IPS-15b (cell line): ENCODE measurements around the gene SLC26A1.

Source experiments
- H3K27me3 ChIP-seq: one replicate; pipeline ENCODE4 v1.6.1; 2013; ENCODE audit warnings: low read length; ENCODE audit not compliant: control insufficient read depth, insufficient read depth
- H3K36me3 ChIP-seq: one replicate; pipeline ENCODE4 v1.6.1; 2013; ENCODE audit warnings: low read length; ENCODE audit not compliant: control insufficient read depth, insufficient read depth
- H3K4me1 ChIP-seq: one replicate; pipeline ENCODE4 v1.6.1; 2013; ENCODE audit warnings: mild to moderate bottlenecking, low read length; ENCODE audit not compliant: control insufficient read depth, insufficient read depth
- H3K4me3 ChIP-seq: one replicate; pipeline ENCODE4 v1.5.1; 2013; ENCODE audit warnings: low read depth, low read length
- H3K9ac ChIP-seq: one replicate; pipeline ENCODE4 v1.6.1; 2013; ENCODE audit warnings: low read depth, mild to moderate bottlenecking, low read length
- H3K9me3 ChIP-seq: one replicate; pipeline ENCODE4 v1.6.1; 2013; ENCODE audit warnings: mild to moderate bottlenecking, low read length; ENCODE audit not compliant: control insufficient read depth, insufficient read depth

The SLC26A1 gene

DNA sequence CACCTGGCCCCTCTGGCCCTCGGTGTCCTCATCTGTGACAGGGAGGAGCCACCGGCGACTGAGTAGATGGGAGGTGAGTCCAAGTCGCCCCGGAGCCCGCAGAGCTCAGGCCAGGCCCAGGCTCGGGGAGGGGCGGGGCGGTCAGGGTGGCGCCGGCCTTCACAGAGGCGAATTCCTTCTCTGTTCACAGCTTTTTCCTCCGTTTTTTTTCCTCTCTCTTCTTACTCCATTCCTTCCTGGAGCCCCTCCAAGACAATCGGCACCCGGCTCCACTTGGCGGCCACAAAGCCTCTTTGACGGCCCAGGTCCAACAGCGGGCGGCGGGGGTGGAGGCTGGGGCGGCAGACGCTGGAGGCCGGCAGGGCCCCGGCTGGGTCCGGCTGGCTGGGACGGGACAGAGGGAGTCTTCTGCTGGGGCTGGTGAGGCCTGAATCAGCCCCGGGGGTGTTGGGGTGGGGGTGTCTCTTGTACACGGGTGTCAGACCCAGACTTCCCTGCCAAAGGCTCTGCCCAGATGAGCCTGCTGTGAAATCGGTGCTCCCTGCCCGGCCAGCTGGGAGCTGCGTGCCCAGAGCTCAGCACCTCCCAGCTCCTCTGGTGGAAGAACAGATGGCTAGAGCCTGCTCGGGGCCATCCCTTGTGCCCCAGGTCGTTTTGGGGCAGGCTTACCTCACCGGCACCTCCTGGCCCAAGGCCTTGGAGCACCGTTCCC, 40.8 kb upstream of the SLC26A1 start:
- no peak overlapping the region for H3K4me3 ChIP-seq
- H3K27me3 ChIP-seq, result no peaks in the 10 kb centered on the region
- H3K36me3 ChIP-seq, result no peaks in the 10 kb centered on the region

DNA sequence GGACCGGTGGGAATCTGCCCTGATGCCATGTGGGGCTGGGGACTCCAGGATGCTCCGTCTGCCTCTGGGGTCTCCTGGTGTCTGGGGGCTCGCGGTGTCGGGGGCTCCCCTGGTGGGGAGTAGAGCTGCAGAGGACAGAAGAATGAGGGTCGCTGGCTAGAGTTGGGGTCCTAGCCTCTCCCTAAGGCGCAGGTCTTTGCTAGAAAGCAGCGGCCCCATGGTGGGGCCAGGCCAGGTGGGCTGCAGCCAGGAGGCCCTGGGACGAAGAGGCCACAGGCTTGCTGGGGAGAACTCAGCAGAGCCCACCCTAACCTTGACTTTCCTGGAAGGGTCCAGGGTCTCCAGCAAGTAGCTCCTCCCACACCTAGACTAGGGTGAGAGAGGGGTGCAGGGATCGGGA, 39.7 kb upstream of the SLC26A1 start:
- Histone ChIP-seq H3K9me3 (no peaks in the 10 kb centered on the region), H3K4me1 (no peaks in the 10 kb centered on the region), H3K36me3 (no peaks in the 10 kb centered on the region), H3K9ac (no peak overlapping the region), H3K27me3 (no peaks in the 10 kb centered on the region), H3K4me3 (no peak overlapping the region)

More for the DNA sequence above, 40.8 kb upstream of the SLC26A1 start:
- Histone ChIP-seq H3K9ac (no peak overlapping the region), H3K4me1 (no peaks in the 10 kb centered on the region), H3K9me3 (no peaks in the 10 kb centered on the region)

DNA sequence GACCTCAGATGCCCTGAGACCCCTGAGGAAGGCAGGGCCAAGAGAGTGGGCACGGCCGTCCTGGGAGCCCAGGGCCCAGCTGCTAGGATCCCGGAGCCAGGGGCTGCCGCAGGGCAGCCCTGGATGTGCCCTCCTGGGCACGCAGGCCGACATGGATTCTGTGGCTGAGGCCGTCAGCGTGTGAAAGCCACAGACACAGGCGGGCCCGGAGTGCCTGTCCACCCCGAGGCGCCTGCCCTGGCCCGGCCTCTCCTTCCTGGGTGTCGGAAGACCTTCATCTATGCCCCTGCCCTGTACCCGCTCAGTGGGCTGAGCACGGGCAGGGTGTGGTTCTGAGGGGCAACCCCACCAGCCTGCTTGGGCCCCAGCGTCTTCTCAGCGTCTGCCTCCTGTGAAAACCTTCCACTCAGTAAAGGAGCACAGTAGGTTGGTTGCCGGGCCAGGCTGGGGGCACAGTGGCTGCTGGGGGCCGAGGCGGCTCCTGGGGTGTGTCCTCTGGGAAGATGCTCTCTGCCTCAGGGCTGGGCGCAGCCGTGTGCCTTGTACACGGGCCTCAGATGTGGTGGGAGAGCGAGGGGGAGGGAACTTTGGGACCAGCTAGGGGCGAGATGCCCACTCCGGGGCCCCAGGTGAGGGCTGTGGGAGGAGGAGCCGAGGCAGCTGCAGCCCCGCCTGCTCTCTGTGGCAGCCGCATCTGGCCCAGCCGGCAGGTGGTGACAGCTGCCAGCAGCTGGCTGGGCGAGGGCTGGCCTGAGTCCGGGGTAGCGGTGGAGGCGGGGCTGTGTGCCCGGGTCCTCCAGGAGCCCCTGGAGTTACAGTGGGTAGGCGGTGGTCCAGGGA, 39.0 kb upstream of the SLC26A1 start:
- no peaks in the 10 kb centered on the region for H3K9me3 ChIP-seq
- H3K36me3 ChIP-seq, result no peaks in the 10 kb centered on the region
- no peak overlapping the region for H3K9ac ChIP-seq
- H3K27me3 ChIP-seq, result no peaks in the 10 kb centered on the region
- no peaks in the 10 kb centered on the region for H3K4me1 ChIP-seq
- no peak overlapping the region for H3K4me3 ChIP-seq

DNA sequence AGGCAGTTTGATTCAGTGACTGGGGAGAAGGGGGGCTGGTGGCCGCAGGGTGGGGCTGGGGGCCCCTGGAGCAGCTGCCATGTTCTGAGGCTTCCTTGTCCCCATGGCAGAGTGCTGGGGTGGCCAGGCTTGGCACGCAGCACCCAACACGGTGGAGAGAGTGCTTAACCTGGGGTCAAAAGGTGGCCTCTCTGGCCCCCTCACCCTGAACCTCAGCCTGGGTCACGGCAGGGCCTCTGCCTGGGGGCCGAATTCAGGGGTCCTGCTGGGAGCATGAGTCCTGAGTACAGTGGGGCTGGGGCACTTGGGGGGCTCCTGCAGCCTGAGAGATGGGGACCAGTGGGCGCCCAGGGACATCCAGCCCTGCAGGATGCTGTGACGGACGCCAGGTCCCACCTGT, 38.1 kb upstream of the SLC26A1 start:
- Histone ChIP-seq H3K4me1 (no peaks in the 10 kb centered on the region), H3K36me3 (no peaks in the 10 kb centered on the region), H3K9ac (no peak overlapping the region), H3K9me3 (no peaks in the 10 kb centered on the region), H3K4me3 (no peak overlapping the region), H3K27me3 (no peaks in the 10 kb centered on the region)

DNA sequence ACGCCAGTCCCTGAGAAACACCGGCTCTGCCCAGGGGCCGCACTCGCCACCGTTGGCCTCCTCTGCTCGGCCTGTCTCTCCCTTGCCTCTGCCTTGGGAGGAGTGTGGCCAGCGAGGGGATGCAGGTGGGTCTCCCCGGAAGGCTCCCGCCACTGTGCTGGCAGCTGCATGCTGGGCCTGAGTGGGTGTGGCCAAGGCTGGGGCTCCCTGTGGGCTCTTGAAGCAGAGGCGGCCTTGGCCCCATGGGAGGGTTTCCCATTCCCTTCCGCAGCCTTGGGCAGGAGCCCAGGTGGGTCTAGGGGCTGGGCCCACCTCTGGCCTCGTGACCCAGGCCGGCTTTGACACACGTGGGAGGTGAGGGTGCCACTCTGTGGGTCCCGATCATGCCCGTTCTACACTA, 37.4 kb upstream of the SLC26A1 start:
- Histone ChIP-seq H3K9ac (no peak overlapping the region), H3K27me3 (no peaks in the 10 kb centered on the region), H3K9me3 (no peaks in the 10 kb centered on the region), H3K4me1 (no peaks in the 10 kb centered on the region), H3K4me3 (no peak overlapping the region), H3K36me3 (peaks cover 5% of the 10 kb centered on the region)

DNA sequence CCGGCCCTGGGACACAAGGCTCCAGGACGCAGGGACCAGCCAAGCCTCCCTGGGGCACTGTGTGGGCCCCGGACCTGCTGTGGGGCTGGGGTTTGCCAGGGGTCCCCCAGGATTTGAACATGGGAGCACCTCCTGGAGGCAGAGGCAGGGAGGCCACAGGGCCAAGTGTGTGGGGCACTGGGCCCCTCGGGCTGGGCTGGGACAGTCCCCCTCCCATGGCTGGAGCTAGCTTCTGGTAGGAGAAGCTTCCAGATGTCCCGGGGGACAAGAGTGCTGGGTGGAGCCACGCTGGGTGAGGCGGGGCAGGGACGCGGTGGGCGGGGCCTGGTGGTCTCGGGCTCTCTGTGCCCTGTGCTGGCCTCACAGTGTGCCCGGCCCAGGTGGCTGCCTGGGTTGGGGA, 36.8 kb upstream of the SLC26A1 start:
- H3K36me3 ChIP-seq, result peaks cover 10% of the 10 kb centered on the region
- no peaks in the 10 kb centered on the region for H3K9me3 ChIP-seq
- H3K4me3 ChIP-seq, result no peak overlapping the region
- H3K9ac ChIP-seq, result no peak overlapping the region
- H3K27me3 ChIP-seq, result no peaks in the 10 kb centered on the region
- H3K4me1 ChIP-seq, result no peaks in the 10 kb centered on the region

DNA sequence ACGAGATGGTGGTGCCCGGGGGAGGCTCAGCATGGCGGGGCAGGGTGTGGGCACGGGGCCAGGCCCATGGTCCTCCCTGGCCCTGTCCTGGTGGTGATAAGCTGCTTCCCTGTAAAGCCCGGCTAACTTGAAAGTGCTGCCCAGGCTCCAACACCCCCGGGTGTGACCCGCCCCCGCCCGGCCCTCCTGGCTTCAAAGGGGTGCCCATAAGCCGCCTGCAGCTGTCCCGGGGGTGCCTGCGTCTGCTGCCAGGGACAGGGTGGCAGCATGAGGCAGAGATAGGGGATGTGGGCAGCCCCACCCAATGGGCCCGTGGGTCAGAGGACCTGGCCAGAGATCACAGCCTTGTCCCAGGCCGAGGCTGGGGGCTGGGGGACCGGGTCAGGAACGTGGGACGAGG, 36.3 kb upstream of the SLC26A1 start:
- Histone ChIP-seq H3K27me3 (no peaks in the 10 kb centered on the region), H3K4me3 (no peak overlapping the region), H3K9me3 (no peaks in the 10 kb centered on the region), H3K9ac (no peak overlapping the region), H3K4me1 (no peaks in the 10 kb centered on the region), H3K36me3 (peaks cover 13% of the 10 kb centered on the region)

DNA sequence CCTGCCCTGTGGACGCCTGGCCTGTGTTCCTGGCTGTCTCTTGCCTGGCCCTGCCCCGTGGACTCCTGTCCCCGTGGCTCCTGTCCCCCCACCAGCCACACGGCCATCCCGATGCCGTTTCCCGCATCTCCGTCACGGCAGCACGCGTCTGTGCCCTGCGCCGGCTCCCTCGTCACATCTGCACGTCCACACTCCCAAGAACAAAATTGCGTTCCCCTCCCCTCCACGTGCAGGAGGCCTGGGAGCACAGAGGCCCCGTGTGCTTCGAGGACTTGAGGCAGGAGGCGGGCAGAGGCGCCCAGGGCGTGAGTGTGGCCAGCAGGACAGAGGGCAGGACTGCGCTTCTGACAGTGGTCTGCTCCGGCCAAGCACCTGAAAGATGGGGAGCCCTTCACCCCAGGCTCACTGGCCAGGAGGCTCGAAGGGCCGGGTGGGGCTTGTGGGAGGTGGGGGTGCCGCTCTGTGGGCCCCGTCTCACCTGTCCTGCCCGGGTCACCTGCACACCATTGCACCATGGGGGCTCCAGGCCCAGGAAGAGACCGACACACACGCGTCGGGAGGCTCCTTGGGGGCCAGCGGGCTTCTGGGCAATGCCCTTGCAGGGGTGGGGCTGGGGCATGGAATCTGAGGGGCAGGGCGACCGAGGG, 35.5 kb upstream of the SLC26A1 start:
- Histone ChIP-seq H3K27me3 (no peaks in the 10 kb centered on the region), H3K4me3 (no peak overlapping the region), H3K36me3 (peaks cover 17% of the 10 kb centered on the region), H3K9me3 (no peaks in the 10 kb centered on the region), H3K4me1 (no peaks in the 10 kb centered on the region), H3K9ac (no peak overlapping the region)

DNA sequence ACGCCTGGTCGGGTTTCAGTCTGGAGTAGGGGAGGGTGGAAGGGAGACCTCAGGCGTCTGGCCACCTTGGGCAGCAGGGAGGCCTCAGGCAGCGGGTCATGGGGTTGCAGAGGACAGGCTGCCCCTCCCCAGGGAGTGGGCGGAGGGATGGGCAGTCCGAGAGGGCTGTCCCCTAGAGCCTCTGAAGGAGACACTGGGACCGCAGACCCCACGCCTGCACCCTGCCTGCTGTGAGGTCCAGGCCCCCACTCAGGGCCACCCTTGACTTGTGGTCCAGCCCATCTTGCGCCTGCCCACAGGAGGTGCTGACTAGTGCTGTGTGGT, 34.7 kb upstream of the SLC26A1 start:
- Histone ChIP-seq H3K9ac (no peak overlapping the region), H3K4me1 (no peaks in the 10 kb centered on the region), H3K36me3 (peaks cover 17% of the 10 kb centered on the region), H3K9me3 (no peaks in the 10 kb centered on the region), H3K4me3 (no peak overlapping the region), H3K27me3 (no peaks in the 10 kb centered on the region)

DNA sequence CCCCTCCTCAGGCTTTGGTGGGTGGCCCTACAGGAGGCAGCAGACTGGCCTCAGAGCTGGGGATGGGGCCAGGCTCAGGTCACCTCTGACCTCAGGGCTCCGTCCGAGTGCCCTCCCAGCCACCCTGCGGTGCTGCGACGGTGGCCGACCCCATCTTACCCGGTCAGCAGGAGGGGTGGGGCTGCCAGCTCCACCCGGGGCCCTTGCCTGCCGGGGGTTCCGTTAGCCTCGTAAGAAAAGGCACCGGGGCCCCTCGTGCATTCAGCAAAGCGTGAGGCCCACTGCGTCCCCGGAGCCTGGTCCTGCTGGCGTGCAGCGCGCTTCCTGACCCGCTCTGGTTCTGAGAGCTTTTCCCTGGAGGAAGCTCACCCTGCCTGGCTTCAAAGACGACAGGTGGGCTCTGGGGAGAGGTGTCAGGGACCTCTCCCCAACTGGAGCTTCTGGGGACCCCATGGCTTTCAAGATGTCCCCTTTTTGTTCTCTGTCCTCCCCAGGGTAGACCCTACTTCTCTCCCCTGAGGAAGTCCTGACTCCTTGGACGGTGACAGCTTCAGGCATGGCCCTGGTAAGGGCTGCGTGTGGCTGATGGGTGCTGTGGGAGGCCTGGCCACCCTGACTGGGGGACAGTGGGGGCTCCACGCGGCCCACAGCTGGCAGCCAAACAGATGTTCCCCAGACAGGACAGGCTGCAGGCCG, 34.2 kb upstream of the SLC26A1 start:
- no peaks in the 10 kb centered on the region for H3K27me3 ChIP-seq
- H3K36me3 ChIP-seq, result peaks cover 17% of the 10 kb centered on the region
- no peak overlapping the region for H3K4me3 ChIP-seq
- no peaks in the 10 kb centered on the region for H3K4me1 ChIP-seq
- H3K9me3 ChIP-seq, result no peaks in the 10 kb centered on the region
- no peak overlapping the region for H3K9ac ChIP-seq

DNA sequence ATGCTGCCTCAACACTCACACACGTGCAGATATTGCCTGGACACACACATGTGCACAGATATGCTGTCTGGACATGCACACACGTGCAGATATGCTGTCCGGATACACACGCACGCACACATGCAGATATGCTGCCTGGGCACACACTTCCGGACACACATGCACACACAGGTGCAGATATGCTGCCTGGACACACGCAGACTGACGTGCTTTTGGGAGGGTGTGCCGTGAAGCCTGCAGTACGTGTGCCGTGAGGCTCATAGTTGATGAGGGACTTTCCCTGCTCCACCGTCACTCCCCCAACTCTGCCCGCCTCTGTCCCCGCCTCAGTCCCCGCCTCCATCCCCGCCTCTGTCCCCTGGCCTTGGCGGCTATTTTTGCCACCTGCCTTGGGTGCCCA, 32.9 kb upstream of the SLC26A1 start:
- Histone ChIP-seq H3K9ac (no peak overlapping the region), H3K4me3 (no peak overlapping the region), H3K36me3 (peaks cover 17% of the 10 kb centered on the region), H3K4me1 (no peaks in the 10 kb centered on the region), H3K27me3 (no peaks in the 10 kb centered on the region), H3K9me3 (no peaks in the 10 kb centered on the region)
